Measurements from ENCODE around the gene MAP4K2.
"Not testable (repeated sequence)": the region's sequence is repeated elsewhere in the genome, so short reads cannot be mapped to it uniquely, and the experiment has no call there.

DNA sequence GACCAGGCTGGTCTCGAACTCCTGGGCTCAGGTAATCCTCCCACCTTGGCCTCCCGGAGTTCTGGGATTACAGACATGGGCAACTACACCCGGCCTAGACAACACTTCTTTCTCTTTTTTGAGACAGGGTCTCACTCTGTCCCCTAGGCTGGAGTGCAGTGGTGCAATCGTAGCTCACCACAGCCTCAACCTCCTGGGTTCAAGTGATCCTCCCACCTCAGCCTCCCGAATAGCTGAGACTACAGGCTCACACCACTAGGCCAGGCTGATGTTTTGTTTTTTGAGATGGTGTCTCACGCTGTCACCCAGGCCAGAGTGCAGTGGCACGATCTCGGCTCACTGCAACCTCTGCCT, 42.7 kb upstream of the MAP4K2 start:
- TF ChIP-seq POLR2A (IDR thresholded peaks at IDR 0.05; ENCODE audit: low read depth, low read length); RFX5 (IDR thresholded peaks at IDR 0.05; ENCODE audit: low read depth, low read length); BHLHE40 (IDR thresholded peaks at IDR 0.05; ENCODE audit: low read depth, low read length); CEBPB (IDR thresholded peaks at IDR 0.05; ENCODE audit: low read depth, low read length); RCOR1 (IDR thresholded peaks at IDR 0.05; ENCODE audit: insufficient replicate concordance, low read length); MXI1 (IDR thresholded peaks at IDR 0.05; ENCODE audit: borderline replicate concordance, low read depth, low read length); ELK1 (IDR thresholded peaks at IDR 0.05; ENCODE audit: borderline replicate concordance, low read depth, low read length); RAD21 (IDR thresholded peaks at IDR 0.05; ENCODE audit: low read length); SMC3 (IDR thresholded peaks at IDR 0.05; ENCODE audit: low read depth, low read length); CHD1 (IDR thresholded peaks at IDR 0.05; ENCODE audit: low read depth, low read length): not testable (repeated sequence)
- TF ChIP-seq, protein P1, sequence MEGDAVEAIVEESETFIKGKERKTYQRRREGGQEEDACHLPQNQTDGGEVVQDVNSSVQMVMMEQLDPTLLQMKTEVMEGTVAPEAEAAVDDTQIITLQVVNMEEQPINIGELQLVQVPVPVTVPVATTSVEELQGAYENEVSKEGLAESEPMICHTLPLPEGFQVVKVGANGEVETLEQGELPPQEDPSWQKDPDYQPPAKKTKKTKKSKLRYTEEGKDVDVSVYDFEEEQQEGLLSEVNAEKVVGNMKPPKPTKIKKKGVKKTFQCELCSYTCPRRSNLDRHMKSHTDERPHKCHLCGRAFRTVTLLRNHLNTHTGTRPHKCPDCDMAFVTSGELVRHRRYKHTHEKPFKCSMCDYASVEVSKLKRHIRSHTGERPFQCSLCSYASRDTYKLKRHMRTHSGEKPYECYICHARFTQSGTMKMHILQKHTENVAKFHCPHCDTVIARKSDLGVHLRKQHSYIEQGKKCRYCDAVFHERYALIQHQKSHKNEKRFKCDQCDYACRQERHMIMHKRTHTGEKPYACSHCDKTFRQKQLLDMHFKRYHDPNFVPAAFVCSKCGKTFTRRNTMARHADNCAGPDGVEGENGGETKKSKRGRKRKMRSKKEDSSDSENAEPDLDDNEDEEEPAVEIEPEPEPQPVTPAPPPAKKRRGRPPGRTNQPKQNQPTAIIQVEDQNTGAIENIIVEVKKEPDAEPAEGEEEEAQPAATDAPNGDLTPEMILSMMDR (conservative IDR thresholded peaks at IDR 0.05; ENCODE audit: low read depth, low read length), result not testable (repeated sequence)
- TF ChIP-seq, protein P2, sequence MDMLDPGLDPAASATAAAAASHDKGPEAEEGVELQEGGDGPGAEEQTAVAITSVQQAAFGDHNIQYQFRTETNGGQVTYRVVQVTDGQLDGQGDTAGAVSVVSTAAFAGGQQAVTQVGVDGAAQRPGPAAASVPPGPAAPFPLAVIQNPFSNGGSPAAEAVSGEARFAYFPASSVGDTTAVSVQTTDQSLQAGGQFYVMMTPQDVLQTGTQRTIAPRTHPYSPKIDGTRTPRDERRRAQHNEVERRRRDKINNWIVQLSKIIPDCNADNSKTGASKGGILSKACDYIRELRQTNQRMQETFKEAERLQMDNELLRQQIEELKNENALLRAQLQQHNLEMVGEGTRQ (IDR thresholded peaks at IDR 0.05; ENCODE audit: low read depth, low read length), result not testable (repeated sequence)

Data from IMR-90 (cell line).